Measurements from ENCODE around the gene FAM193B.

DNA sequence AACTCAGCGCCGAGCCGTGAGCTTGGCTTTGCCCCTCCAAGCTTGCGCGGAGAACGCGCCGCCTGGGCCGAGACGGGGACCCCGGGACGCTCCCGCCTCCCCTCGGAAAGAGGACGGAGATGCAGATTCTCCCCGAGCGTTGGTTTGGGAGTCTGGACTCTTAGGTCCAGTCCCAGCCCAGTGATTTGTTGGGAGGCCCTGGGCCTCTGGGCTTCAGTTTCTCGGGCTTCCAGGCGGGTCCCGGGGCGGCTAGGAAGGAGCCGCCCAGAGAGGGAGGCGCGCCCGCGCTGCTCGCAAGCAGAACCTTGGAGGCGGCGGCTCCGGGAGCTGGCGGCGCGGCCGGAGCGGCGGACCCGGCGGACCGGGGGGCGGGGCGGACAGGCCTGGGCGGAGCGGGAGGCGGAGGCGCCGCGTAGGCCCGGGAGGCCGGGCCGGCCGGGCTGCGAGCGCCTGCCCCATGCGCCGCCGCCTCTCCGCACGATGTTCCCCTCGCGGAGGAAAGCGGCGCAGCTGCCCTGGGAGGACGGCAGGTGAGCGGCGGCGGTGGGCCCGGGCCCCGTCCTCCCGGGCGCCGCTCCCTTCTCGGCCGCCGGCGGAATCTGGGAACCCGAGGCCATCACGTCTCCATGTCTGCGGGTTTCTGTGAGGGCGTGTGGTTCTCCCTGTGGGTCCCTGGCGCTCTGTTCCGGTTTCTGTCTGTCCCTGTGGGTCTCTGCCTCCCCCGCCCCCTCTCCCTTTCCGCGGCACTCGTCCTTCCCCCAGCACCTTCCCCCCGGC is 45.6 kb upstream of the FAM193B start, which contains the start of gene B4GALT7:
- no peak for TF ChIP-seq RFX5 (IDR thresholded peaks at IDR 0.05; ENCODE audit: low read depth, low read length)
- TF ChIP-seq, protein P1, sequence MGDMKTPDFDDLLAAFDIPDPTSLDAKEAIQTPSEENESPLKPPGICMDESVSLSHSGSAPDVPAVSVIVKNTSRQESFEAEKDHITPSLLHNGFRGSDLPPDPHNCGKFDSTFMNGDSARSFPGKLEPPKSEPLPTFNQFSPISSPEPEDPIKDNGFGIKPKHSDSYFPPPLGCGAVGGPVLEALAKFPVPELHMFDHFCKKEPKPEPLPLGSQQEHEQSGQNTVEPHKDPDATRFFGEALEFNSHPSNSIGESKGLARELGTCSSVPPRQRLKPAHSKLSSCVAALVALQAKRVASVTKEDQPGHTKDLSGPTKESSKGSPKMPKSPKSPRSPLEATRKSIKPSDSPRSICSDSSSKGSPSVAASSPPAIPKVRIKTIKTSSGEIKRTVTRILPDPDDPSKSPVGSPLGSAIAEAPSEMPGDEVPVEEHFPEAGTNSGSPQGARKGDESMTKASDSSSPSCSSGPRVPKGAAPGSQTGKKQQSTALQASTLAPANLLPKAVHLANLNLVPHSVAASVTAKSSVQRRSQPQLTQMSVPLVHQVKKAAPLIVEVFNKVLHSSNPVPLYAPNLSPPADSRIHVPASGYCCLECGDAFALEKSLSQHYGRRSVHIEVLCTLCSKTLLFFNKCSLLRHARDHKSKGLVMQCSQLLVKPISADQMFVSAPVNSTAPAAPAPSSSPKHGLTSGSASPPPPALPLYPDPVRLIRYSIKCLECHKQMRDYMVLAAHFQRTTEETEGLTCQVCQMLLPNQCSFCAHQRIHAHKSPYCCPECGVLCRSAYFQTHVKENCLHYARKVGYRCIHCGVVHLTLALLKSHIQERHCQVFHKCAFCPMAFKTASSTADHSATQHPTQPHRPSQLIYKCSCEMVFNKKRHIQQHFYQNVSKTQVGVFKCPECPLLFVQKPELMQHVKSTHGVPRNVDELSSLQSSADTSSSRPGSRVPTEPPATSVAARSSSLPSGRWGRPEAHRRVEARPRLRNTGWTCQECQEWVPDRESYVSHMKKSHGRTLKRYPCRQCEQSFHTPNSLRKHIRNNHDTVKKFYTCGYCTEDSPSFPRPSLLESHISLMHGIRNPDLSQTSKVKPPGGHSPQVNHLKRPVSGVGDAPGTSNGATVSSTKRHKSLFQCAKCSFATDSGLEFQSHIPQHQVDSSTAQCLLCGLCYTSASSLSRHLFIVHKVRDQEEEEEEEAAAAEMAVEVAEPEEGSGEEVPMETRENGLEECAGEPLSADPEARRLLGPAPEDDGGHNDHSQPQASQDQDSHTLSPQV (IDR thresholded peaks at IDR 0.05), result peak; percentile 55; the same call in 1 of the 2 replicates
- peak; percentile 29 for TF ChIP-seq SP2 (IDR thresholded peaks at IDR 0.05; ENCODE audit: extremely low read depth, low read depth, low read length, poor library complexity, severe bottlenecking)
- TF ChIP-seq, protein P2, sequence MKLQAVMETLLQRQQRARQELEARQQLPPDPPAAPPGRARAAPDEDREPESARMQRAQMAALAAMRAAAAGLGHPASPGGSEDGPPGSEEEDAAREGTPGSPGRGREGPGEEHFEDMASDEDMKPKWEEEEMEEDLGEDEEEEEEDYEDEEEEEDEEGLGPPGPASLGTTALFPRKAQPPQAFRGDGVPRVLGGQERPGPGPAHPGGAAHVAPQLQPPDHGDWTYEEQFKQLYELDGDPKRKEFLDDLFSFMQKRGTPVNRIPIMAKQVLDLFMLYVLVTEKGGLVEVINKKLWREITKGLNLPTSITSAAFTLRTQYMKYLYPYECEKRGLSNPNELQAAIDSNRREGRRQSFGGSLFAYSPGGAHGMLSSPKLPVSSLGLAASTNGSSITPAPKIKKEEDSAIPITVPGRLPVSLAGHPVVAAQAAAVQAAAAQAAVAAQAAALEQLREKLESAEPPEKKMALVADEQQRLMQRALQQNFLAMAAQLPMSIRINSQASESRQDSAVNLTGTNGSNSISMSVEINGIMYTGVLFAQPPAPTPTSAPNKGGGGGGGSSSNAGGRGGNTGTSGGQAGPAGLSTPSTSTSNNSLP (IDR thresholded peaks at IDR 0.05; ENCODE audit: borderline replicate concordance, low read depth, low read length), result no peak
- TF ChIP-seq CBX3 (IDR thresholded peaks at IDR 0.05; ENCODE audit: borderline replicate concordance in 1 of 2, low read length in 2 of 2), result no peak
- no peak for TF ChIP-seq SIRT6 (IDR thresholded peaks at IDR 0.05; ENCODE audit: low read depth, low read length)
- TF ChIP-seq ZBTB7A (IDR thresholded peaks at IDR 0.05; ENCODE audit: borderline replicate concordance, control insufficient read depth, low read depth, low read length), result peak; percentile 61; the same call in 1 of the 2 replicates
- TF ChIP-seq EHMT2 (IDR thresholded peaks at IDR 0.05), result no peak
- no peak; a peak in 1 of 4 replicates for TF ChIP-seq TEAD1 (CRISPR knock-in tag; IDR thresholded peaks at IDR 0.05)
- TF ChIP-seq KAT8 (IDR thresholded peaks at IDR 0.05; ENCODE audit: low read depth), result no peak
- TF ChIP-seq, protein P3, sequence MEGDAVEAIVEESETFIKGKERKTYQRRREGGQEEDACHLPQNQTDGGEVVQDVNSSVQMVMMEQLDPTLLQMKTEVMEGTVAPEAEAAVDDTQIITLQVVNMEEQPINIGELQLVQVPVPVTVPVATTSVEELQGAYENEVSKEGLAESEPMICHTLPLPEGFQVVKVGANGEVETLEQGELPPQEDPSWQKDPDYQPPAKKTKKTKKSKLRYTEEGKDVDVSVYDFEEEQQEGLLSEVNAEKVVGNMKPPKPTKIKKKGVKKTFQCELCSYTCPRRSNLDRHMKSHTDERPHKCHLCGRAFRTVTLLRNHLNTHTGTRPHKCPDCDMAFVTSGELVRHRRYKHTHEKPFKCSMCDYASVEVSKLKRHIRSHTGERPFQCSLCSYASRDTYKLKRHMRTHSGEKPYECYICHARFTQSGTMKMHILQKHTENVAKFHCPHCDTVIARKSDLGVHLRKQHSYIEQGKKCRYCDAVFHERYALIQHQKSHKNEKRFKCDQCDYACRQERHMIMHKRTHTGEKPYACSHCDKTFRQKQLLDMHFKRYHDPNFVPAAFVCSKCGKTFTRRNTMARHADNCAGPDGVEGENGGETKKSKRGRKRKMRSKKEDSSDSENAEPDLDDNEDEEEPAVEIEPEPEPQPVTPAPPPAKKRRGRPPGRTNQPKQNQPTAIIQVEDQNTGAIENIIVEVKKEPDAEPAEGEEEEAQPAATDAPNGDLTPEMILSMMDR (IDR thresholded peaks at IDR 0.05 in 2 of 3, conservative IDR thresholded peaks at IDR 0.05 in 1 of 3; ENCODE audit: insufficient read depth in 2 of 3, low read depth in 1 of 3, low read length in 3 of 3), result no peak
- TF ChIP-seq CREB1 (IDR thresholded peaks at IDR 0.05), result no peak; the same call in 1 of the 2 replicates
- no peak for TF ChIP-seq CREB1 (CRISPR knock-in tag; IDR thresholded peaks at IDR 0.05)

Data from K562 (cell line).